Aorta (tissue), 5 donors: ENCODE measurements around the gene WFDC12. TPM values are rescaled to one million over a fixed set of nuclear protein-coding genes. Genes with fewer than 3 reads are reported as not detected.
A peak's percentile ranks its signal among the peaks of the same experiment; 100 is the strongest.

Source experiments
- ATAC-seq: fragments of 200-7000 bp; cut with Tn5 transposase; one replicate; pipeline ENCODE4 v1.9.1; 2022; ENCODE audit warnings: moderate library complexity; ENCODE audit not compliant: low FRiP score
- DNase-seq, 2 donors: peaks; one replicate each; pipeline ENCODE4 v3.0.0-alpha.2; 2020
- H3K27ac ChIP-seq, 2 donors: one replicate each; pipeline ENCODE4 v1.5.1; 2013; ENCODE audit warnings: low read length in 2 of 2, mild to moderate bottlenecking in 2 of 2, moderate library complexity in 2 of 2, control low read depth in 1 of 2, inconsistent platforms in 1 of 2, low read depth in 1 of 2
- H3K27me3 ChIP-seq, 2 donors: one replicate each; pipeline ENCODE4 v1.6.1; 2013; ENCODE audit warnings: control low read depth in 1 of 2, low read length in 1 of 2, mild to moderate bottlenecking in 1 of 2, moderate library complexity in 1 of 2; ENCODE audit not compliant: insufficient read depth in 2 of 2, control insufficient read depth in 1 of 2
- H3K36me3 ChIP-seq, 2 donors: one replicate each; pipeline ENCODE4 v1.6.1; 2013; ENCODE audit warnings: control low read depth in 1 of 2, low read length in 1 of 2, mild to moderate bottlenecking in 1 of 2; ENCODE audit not compliant: insufficient read depth in 2 of 2, control insufficient read depth in 1 of 2
- H3K4me1 ChIP-seq, 2 donors: one replicate each; pipeline ENCODE4 v1.6.1; 2013; ENCODE audit warnings: low read length in 2 of 2, control low read depth in 1 of 2, mild to moderate bottlenecking in 1 of 2, moderate library complexity in 1 of 2; ENCODE audit not compliant: insufficient read depth in 2 of 2, control insufficient read depth in 1 of 2
- H3K4me3 ChIP-seq, 2 donors: one replicate each; pipeline ENCODE4 v1.5.1; 2013; ENCODE audit warnings: low read length in 2 of 2, control low read depth in 1 of 2, mild to moderate bottlenecking in 1 of 2
- H3K9me3 ChIP-seq: one replicate; pipeline ENCODE4 v1.6.1; 2013; ENCODE audit warnings: mild to moderate bottlenecking, low read length; ENCODE audit not compliant: control insufficient read depth
- WGBS, 2 donors: extraction: QIAGEN DNeasy Blood & Tissue Kit; methylation state at CpG; one replicate each; pipeline ENCODE4 v1.1.7; 2013; 5-methylcytosine and 5-hydroxymethylcytosine counted together
- intact Hi-C, 2 donors: fragments of 100-400 bp; cut with DNase I; formaldehyde crosslinking; loops; one replicate each; pipeline versions ENCODE4 v1.14.2 to v1.15.0; 2022
- polyA plus RNA-seq, 2 donors: library from polyadenylated mRNA; stranded (reverse); fragments of 200-250 nt; gene quantifications; one replicate each; pipeline ENCODE4 v1.2.3, GENCODE V29; 2013
- total RNA-seq, 2 donors: library from RNA; stranded (reverse); fragmentation: NEBNext Ultra II Directional; extraction: Animal tissue kit (Norgen Biotek cat#: 25700); gene quantifications; one replicate each; pipeline ENCODE4 v1.2.1, GENCODE V29; 2021
- donor health status: healthy with polysubstance abuse.
- donor health status: Bipolar disorder and iron deficiency.
- donor health status: DM: no; HTN: no; CAD: no.
- donor health status: DM: no; HTN: no; CAD: no.
- donor health status: DM: yes; HTN: yes; CAD: no.

Gene WFDC12
- total and polyA plus RNA-seq, 4 donors, result not detected

DNA sequence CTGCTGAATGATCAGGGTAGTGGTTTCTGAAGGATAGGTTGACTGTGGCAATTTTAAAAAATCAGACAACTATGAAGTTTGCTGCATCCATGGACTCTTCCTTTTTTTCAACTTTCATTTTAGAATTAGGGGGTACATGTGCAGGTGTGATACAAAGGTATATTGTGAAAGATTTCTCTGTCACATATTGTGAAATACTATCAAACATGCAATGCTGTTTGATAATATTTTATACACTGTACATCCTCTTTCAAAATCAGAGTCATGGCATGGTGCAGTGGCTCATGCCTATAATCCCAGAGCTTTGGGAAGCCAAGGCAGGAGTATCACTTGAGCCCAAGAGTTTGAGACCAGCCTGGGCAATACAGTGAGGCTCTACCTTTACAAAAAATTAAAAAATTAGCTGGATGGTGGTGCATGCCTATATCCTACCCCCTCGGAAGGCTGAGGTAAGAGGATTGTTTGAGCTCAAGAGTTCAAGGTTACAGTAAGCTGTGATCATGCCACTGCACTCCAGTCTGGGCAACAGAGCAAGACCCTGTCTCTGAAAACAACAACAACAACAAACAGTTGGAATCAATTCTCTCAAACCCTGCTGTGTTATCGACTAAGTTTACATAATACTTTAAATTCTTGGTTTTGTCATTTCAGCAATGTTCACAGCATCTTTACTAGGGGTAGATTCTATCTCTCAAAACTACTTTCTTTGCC is 4.6 kb downstream of the WFDC12 start:
- WGBS, 2 donors, result 80 to 83% methylated on average over 2 of the region's 2 CpGs
- Histone ChIP-seq H3K27me3 (no peaks in the 10 kb centered on the region), H3K4me3 (no peak overlapping the region), H3K9me3 (peaks cover 4% of the 10 kb centered on the region), H3K4me1 (no peaks in the 10 kb centered on the region), H3K36me3 (no peaks in the 10 kb centered on the region), H3K27ac (no peak overlapping the region)
- DNase-seq (no peak), ATAC-seq (no peak)
- intact Hi-C loops, result no loop called here

- H3K4me3 ChIP-seq, result no peak overlapping the region
- no peaks in the 10 kb centered on the region for H3K27me3 ChIP-seq
- no peaks in the 10 kb centered on the region for H3K4me1 ChIP-seq
- no peak for DNase-seq
- WGBS, 2 donors, result 79 to 80% methylated on average over 2 of the region's 2 CpGs
- no peaks in the 10 kb centered on the region for H3K36me3 ChIP-seq
- no peak overlapping the region for H3K27ac ChIP-seq
- intact Hi-C loops, result no loop called here
- no peak for ATAC-seq
- H3K9me3 ChIP-seq, result peaks cover 2% of the 10 kb centered on the region
These were observed 6.2 kb downstream of the WFDC12 start for GRCh38 chr20:45118028-45118427.

GRCh38 chr20:45117581-45117980 is 6.7 kb downstream of the WFDC12 start:
- Histone ChIP-seq H3K27me3 (no peaks in the 10 kb centered on the region), H3K27ac (no peak overlapping the region), H3K4me1 (no peaks in the 10 kb centered on the region), H3K36me3 (no peaks in the 10 kb centered on the region), H3K4me3 (no peak overlapping the region), H3K9me3 (peaks cover under 1% of the 10 kb centered on the region)
- no peak for ATAC-seq
- intact Hi-C loops, result no loop called here
- no peak for DNase-seq
- WGBS, 2 donors, result 74 to 79% methylated on average over 4 of the region's 4 CpGs

DNA sequence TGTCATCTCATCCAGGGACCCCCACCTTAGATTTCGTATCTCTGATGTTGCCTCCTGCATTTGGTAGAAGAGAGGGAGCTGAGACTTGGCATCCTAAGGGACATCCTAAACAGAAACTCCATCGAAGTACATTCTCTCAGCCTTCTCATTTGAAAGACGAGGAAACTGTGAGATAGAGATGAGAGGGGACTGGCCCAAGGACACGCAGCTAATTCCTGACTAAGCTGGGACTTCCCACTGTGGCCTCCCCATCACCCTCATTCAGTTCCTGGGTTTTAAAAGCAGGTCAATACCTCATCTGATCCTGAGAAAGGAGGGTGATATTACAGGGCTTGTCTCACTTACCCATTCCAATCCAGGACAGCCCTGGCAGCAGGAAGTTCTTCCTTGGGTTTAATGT is 8.4 kb downstream of the WFDC12 start:
- Histone ChIP-seq H3K27me3 (no peaks in the 10 kb centered on the region), H3K27ac (no peak overlapping the region), H3K9me3 (no peaks in the 10 kb centered on the region), H3K4me3 (no peak overlapping the region), H3K36me3 (no peaks in the 10 kb centered on the region), H3K4me1 (no peaks in the 10 kb centered on the region)
- 73 to 77% methylated on average over 4 of the region's 4 CpGs for WGBS, 2 donors
- intact Hi-C loops, result no loop called here
- ATAC-seq, result no peak
- DNase-seq, result no peak

- no peaks in the 10 kb centered on the region for H3K27me3 ChIP-seq
- 60 to 65% methylated on average over 3 of the region's 3 CpGs for WGBS, 2 donors
These were observed 8.9 kb downstream of the WFDC12 start for GRCh38 chr20:45115386-45115774.

GRCh38 chr20:45114465-45115385 is 9.5 kb downstream of the WFDC12 start, which contains the start of gene WFDC5:
TSS of gene WFDC5 (minus strand) at chr20:45115174. CDS start at chr20:45115083, 91 bp downstream.
- no peak within 1 kb of the TSS for H3K27ac ChIP-seq
- ATAC-seq, result peak; percentile 36
- 50 to 55% methylated on average over 16 of the region's 16 CpGs for WGBS, 2 donors

More at GRCh38 chr20:45115386-45115774, 8.9 kb downstream of the WFDC12 start:
- DNase-seq, result no peak
- H3K27ac ChIP-seq, result no peak overlapping the region
- H3K4me1 ChIP-seq, result no peaks in the 10 kb centered on the region
- H3K4me3 ChIP-seq, result no peak overlapping the region
- ATAC-seq, result peak; percentile 19
- H3K36me3 ChIP-seq, result no peaks in the 10 kb centered on the region
- no peaks in the 10 kb centered on the region for H3K9me3 ChIP-seq
- intact Hi-C loops, result no loop called here

DNA sequence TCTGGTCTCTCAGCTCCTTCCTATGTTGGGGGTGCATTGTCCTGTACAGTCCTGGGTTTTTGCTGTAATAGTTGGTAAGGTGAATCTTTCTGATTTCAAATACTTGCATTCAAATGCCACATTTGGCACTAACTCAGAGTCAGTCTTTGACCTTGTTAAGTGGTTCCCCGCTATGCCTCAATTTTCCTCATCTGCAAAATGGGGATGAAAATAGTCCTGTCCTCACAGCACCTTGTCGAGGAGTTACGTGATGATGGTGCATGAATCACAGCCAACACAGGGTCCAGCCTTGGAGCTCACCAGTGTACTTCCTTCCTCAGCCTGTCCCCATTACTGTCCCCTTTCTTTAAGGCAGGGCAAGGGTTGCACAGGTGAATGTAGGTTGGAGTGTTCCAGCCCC is 10.4 kb downstream of the WFDC12 start:
- WGBS, 2 donors, result 84 to 86% methylated on average over 3 of the region's 3 CpGs
- no peaks in the 10 kb centered on the region for H3K9me3 ChIP-seq
- H3K27me3 ChIP-seq, result no peaks in the 10 kb centered on the region
- H3K4me3 ChIP-seq, result no peak overlapping the region
- H3K36me3 ChIP-seq, result no peaks in the 10 kb centered on the region
- DNase-seq, result no peak
- no peaks in the 10 kb centered on the region for H3K4me1 ChIP-seq
- intact Hi-C loops, result no loop called here
- ATAC-seq, result no peak
- no peak overlapping the region for H3K27ac ChIP-seq

More at GRCh38 chr20:45114465-45115385, 9.5 kb downstream of the WFDC12 start, which contains the start of gene WFDC5:
- no peaks in the 10 kb centered on the region for H3K36me3 ChIP-seq
- intact Hi-C loops, result no loop called here
- no peaks in the 10 kb centered on the region for H3K27me3 ChIP-seq
- no peaks in the 10 kb centered on the region for H3K4me1 ChIP-seq
- no peak for DNase-seq
- no peaks in the 10 kb centered on the region for H3K9me3 ChIP-seq
- H3K4me3 ChIP-seq, result no peak within 1 kb of the TSS

- H3K4me1 ChIP-seq, result no peaks in the 10 kb centered on the region
- H3K4me3 ChIP-seq, result no peak overlapping the region
- H3K27ac ChIP-seq, result no peak overlapping the region
- intact Hi-C loops, result no loop called here
- no peaks in the 10 kb centered on the region for H3K9me3 ChIP-seq
- DNase-seq, result no peak
- no peak for ATAC-seq
- no peaks in the 10 kb centered on the region for H3K27me3 ChIP-seq
- no peaks in the 10 kb centered on the region for H3K36me3 ChIP-seq
These were observed 11.5 kb downstream of the WFDC12 start for GRCh38 chr20:45112754-45113153.
